SU-DHL-6 (cell line): ENCODE data around the gene FADS6.

Source experiments
- CTCF ChIP-seq: fragments of 200-600 bp; sonication (generic); IDR thresholded peaks from one replicate; pipeline ENCODE4 v1.5.1; 2017; ENCODE audit warnings: antibody characterized with exemption, mild to moderate bottlenecking, low read length, moderate library complexity; ENCODE audit not compliant: insufficient read depth, poor library complexity, severe bottlenecking
- EZH2phosphoT487 ChIP-seq: fragments of 200-600 bp; sonication (generic), shearing (Covaris generic); conservative IDR thresholded peaks from 2 replicates; pipeline ENCODE4 v1.6.1; 2018; ENCODE audit warnings: mild to moderate bottlenecking, antibody characterized with exemption, low read length, moderate library complexity, mixed read lengths

- TF ChIP-seq CTCF = no peak
- no peak for TF ChIP-seq EZH2phosphoT487
Observed at GRCh38 chr17:74877592-74878548, 15.6 kb downstream of the FADS6 start.
